Cardiac muscle cell (in vitro differentiated cells and primary cell): ENCODE measurements around the gene INTS1. TPM values are rescaled to one million over a fixed set of nuclear protein-coding genes. Genes with fewer than 3 reads are reported as not detected.

Experiments used
- DNase-seq, 2 donors: peaks; one replicate each; pipeline versions ENCODE4 v3.0.0 to v3.0.0-alpha.2; 2010 to 2017; ENCODE audit warnings: low read depth in 1 of 2, low spot score in 1 of 2
- H3K27ac ChIP-seq: fragments of 200-600 bp; sonication (generic); 2 replicates; pipeline ENCODE4 v1.5.1; 2016
- H3K27me3 ChIP-seq: fragments of 200-600 bp; sonication (generic); 2 replicates; pipeline ENCODE4 v1.6.0; 2016; ENCODE audit warnings: control low read depth
- H3K36me3 ChIP-seq: fragments of 200-600 bp; sonication (generic); 2 replicates; pipeline ENCODE4 v1.5.1; 2016; ENCODE audit warnings: control low read depth
- H3K4me1 ChIP-seq: fragments of 200-600 bp; sonication (generic); 2 replicates; pipeline ENCODE4 v1.8.1; 2017; ENCODE audit warnings: low read depth, mild to moderate bottlenecking, mixed run types
- H3K4me3 ChIP-seq: fragments of 200-600 bp; sonication (generic); 2 replicates; pipeline ENCODE4 v1.5.1; 2016; ENCODE audit warnings: mild to moderate bottlenecking
- H3K9me3 ChIP-seq: fragments of 200-600 bp; sonication (generic); 2 replicates; pipeline ENCODE4 v1.5.1; 2017; ENCODE audit warnings: low read depth, mild to moderate bottlenecking, control low read depth
- CTCF ChIP-seq: IDR thresholded peaks from 2 replicates; pipeline ENCODE4 v1.5.1; 2012; ENCODE audit warnings: low read depth, mild to moderate bottlenecking, low read length
- polyA plus RNA-seq: library from polyadenylated mRNA; unstranded; fragments of >200 nt; fragmentation: Nextera tagmentation; extraction: Ambion mirVana; gene quantifications from 2 replicates; pipeline ENCODE4 v1.2.1, GENCODE V29; 2016
- total RNA-seq: library from RNA; depleted of rRNA; stranded (reverse); fragments of >200 nt; gene quantifications from 2 replicates; pipeline ENCODE4 v1.2.3, GENCODE V29; 2016

The INTS1 gene
- total and polyA plus RNA-seq, 2 experiments from 2014 or later, result 54.5 to 132 TPM

- Histone ChIP-seq H3K27ac (no peak overlapping the region), H3K9me3 (no peaks in the 10 kb centered on the region), H3K36me3 (no peaks in the 10 kb centered on the region), H3K4me1 (peaks cover 8% of the 10 kb centered on the region), H3K4me3 (no peak overlapping the region), H3K27me3 (no peaks in the 10 kb centered on the region)
- DNase-seq, result no peak
- TF ChIP-seq CTCF, result no peak
These were observed 45.3 kb upstream of the INTS1 start for GRCh38 chr7:1549357-1550004.

- no peak for DNase-seq
- H3K27ac ChIP-seq, result no peak overlapping the region
- no peak overlapping the region for H3K4me3 ChIP-seq
- TF ChIP-seq CTCF, result no peak
- H3K4me1 ChIP-seq, result peaks cover 8% of the 10 kb centered on the region
- H3K9me3 ChIP-seq, result no peaks in the 10 kb centered on the region
- no peaks in the 10 kb centered on the region for H3K36me3 ChIP-seq
- no peaks in the 10 kb centered on the region for H3K27me3 ChIP-seq
These were observed 44.8 kb upstream of the INTS1 start for GRCh38 chr7:1548944-1549343.

- no peak for DNase-seq
- TF ChIP-seq CTCF, result no peak
These were observed 44.2 kb upstream of the INTS1 start for GRCh38 chr7:1548438-1548831.

GRCh38 chr7:1547777-1548437 is 43.7 kb upstream of the INTS1 start:
- no peak for DNase-seq
- Histone ChIP-seq H3K4me3 (no peak overlapping the region), H3K27me3 (no peaks in the 10 kb centered on the region), H3K27ac (no peak overlapping the region), H3K36me3 (no peaks in the 10 kb centered on the region), H3K4me1 (peaks cover 8% of the 10 kb centered on the region), H3K9me3 (no peaks in the 10 kb centered on the region)
- TF ChIP-seq CTCF, result no peak

More at GRCh38 chr7:1548438-1548831, 44.2 kb upstream of the INTS1 start:
- Histone ChIP-seq H3K9me3 (no peaks in the 10 kb centered on the region), H3K4me3 (no peak overlapping the region), H3K36me3 (no peaks in the 10 kb centered on the region), H3K27ac (no peak overlapping the region), H3K27me3 (no peaks in the 10 kb centered on the region), H3K4me1 (peaks cover 8% of the 10 kb centered on the region)

DNA sequence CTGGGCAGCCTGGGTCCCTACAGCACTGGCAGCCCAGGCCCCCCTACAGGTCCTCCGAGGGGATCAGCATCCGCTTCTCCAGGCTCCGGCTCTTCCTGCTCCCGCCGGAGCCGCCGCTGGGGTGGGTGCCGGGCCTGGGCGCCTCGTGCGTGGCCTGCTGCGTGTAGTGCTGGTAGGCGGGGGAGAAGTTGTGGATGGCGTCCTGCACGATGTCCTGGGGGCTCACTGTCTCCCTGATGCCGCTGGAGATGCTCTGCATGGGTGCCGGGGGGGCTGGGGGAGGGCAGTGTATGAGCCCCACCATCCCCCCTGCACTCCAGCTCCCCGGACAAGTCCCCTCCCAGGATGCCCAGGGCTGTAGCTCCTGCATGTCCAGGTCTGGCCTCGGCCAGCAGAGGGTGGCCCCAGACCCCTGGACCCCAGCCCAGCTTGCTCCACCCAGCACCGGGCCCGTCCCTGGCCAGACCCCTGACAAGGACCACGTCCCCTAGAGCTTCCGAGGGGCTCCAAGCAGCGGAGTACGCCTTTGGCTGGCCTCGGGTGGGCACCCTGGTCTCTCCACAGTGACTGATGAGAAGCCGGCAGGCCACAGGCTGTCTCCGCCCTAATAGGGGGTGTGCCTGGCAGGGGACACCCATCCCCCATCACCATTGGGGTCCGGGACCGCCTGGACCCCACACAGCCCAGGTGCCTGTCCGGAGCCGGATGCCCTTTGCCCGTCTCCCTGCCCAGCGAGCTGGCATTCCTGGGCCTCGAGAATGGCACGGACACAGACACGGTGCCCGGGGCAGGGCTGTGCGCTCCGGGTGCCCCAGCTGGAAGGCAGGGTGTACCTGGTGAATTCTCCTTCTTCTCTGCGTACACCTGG is 43.0 kb upstream of the INTS1 start:
- H3K36me3 ChIP-seq, result no peaks in the 10 kb centered on the region
- H3K27ac ChIP-seq, result no peak overlapping the region
- H3K27me3 ChIP-seq, result no peaks in the 10 kb centered on the region
- TF ChIP-seq CTCF, result no peak
- peaks cover 8% of the 10 kb centered on the region for H3K4me1 ChIP-seq
- no peak for DNase-seq
- no peak overlapping the region for H3K4me3 ChIP-seq
- no peaks in the 10 kb centered on the region for H3K9me3 ChIP-seq
